T-helper 1 cell treated with Interleukin-12 subunit alpha and Interleukin-12 subunit beta and Interleukin-4 antibody, amounts not matched to agents 30 μg/mL and 1 μg/mL, for 36 hours (primary cell): Measurements from ENCODE around the gene PTPRN2.
"Not testable (repeated sequence)": the region's sequence is repeated elsewhere in the genome, so short reads cannot be mapped to it uniquely, and the experiment has no call there.

ENCODE experiments used
- H3K27ac Mint-ChIP-seq: one replicate; pipeline ENCODE4 v1.8.0; 2021; ENCODE audit warnings: mild to moderate bottlenecking, mixed read lengths
- H3K27me3 Mint-ChIP-seq: one replicate; pipeline ENCODE4 v1.8.0; 2021; ENCODE audit warnings: low read depth, mixed read lengths
- H3K36me3 Mint-ChIP-seq: one replicate; pipeline ENCODE4 v1.8.0; 2021; ENCODE audit warnings: low read depth, mixed read lengths
- H3K4me1 Mint-ChIP-seq: one replicate; pipeline ENCODE4 v1.8.0; 2021; ENCODE audit warnings: low read depth, mixed read lengths
- H3K4me3 Mint-ChIP-seq: one replicate; pipeline ENCODE4 v1.8.0; 2021; ENCODE audit warnings: mild to moderate bottlenecking, moderate library complexity, mixed read lengths
- H3K9me3 Mint-ChIP-seq: one replicate; pipeline ENCODE4 v1.8.0; 2021; ENCODE audit warnings: mixed read lengths

The PTPRN2 gene

GRCh38 chr7:157567666-157568065, 1020.0 kb downstream of the PTPRN2 start:
- no peak overlapping the region for H3K27ac Mint-ChIP-seq
- peaks cover 30% of the 10 kb centered on the region for H3K4me1 Mint-ChIP-seq
- H3K9me3 Mint-ChIP-seq = no peaks in the 10 kb centered on the region
- no peaks in the 10 kb centered on the region for H3K36me3 Mint-ChIP-seq
- H3K27me3 Mint-ChIP-seq = peaks cover 6% of the 10 kb centered on the region
- H3K4me3 Mint-ChIP-seq = peak overlapping the region; percentile 85

- Mint-ChIP-seq H3K4me3 (no peak overlapping the region), H3K27ac (no peak overlapping the region), H3K9me3 (no peaks in the 10 kb centered on the region), H3K4me1 (peaks cover 30% of the 10 kb centered on the region), H3K27me3 (peaks cover 3% of the 10 kb centered on the region), H3K36me3 (no peaks in the 10 kb centered on the region)
These were observed 1021.0 kb downstream of the PTPRN2 start for GRCh38 chr7:157566631-157567006.

GRCh38 chr7:157565981-157566630, 1021.5 kb downstream of the PTPRN2 start:
- peaks cover 3% of the 10 kb centered on the region for H3K27me3 Mint-ChIP-seq
- H3K27ac Mint-ChIP-seq = no peak overlapping the region
- no peaks in the 10 kb centered on the region for H3K36me3 Mint-ChIP-seq
- peaks cover 30% of the 10 kb centered on the region for H3K4me1 Mint-ChIP-seq
- H3K4me3 Mint-ChIP-seq = no peak overlapping the region
- no peaks in the 10 kb centered on the region for H3K9me3 Mint-ChIP-seq

- no peaks in the 10 kb centered on the region for H3K9me3 Mint-ChIP-seq
- H3K36me3 Mint-ChIP-seq = no peaks in the 10 kb centered on the region
- H3K27ac Mint-ChIP-seq = no peak overlapping the region
- H3K4me1 Mint-ChIP-seq = peaks cover 26% of the 10 kb centered on the region
- peaks cover 3% of the 10 kb centered on the region for H3K27me3 Mint-ChIP-seq
- no peak overlapping the region for H3K4me3 Mint-ChIP-seq
These were observed 1022.4 kb downstream of the PTPRN2 start for GRCh38 chr7:157565201-157565626.

- Mint-ChIP-seq H3K4me1 (peaks cover 22% of the 10 kb centered on the region), H3K4me3 (no peak overlapping the region), H3K27me3 (peaks cover 3% of the 10 kb centered on the region), H3K36me3 (no peaks in the 10 kb centered on the region), H3K27ac (no peak overlapping the region), H3K9me3 (no peaks in the 10 kb centered on the region)
These were observed 1023.0 kb downstream of the PTPRN2 start for GRCh38 chr7:157564517-157565177.

DNA sequence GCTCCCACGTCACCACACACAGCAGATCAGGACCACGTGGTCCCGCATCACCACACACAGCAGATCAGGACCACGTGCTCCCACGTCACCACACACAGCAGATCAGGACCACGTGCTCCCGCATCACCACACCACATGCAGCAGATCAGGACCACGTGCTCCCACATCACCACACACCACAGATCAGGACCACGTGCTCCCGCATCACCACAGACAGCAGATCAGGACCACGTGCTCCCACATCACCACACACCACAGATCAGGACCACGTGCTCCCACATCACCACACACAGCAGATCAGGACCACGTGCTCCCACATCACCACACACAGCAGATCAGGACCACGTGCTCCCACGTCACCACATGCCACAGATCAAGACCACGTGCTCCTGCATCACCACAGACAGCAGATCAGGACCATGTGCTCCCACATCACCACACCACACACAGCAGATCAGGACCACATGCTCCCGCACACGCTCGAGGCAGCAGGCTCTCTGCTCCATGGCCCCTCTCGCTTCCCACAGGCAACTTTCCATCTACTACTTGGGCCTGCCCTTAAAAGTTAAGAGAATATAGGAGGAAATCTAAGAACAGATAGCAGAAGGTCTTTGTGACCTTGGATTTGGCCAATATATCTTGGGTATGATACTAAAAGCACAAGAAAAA, 1024.0 kb downstream of the PTPRN2 start:
- not testable (repeated sequence) for H3K27me3 Mint-ChIP-seq, H3K36me3 Mint-ChIP-seq, H3K27ac Mint-ChIP-seq, H3K9me3 Mint-ChIP-seq, H3K4me3 Mint-ChIP-seq
- H3K4me1 Mint-ChIP-seq = peaks cover 14% of the 10 kb centered on the region

- not testable (repeated sequence) for H3K36me3 Mint-ChIP-seq, H3K27ac Mint-ChIP-seq, H3K4me3 Mint-ChIP-seq, H3K27me3 Mint-ChIP-seq, H3K9me3 Mint-ChIP-seq, H3K4me1 Mint-ChIP-seq
These were observed 1024.9 kb downstream of the PTPRN2 start for GRCh38 chr7:157562522-157563398.

DNA sequence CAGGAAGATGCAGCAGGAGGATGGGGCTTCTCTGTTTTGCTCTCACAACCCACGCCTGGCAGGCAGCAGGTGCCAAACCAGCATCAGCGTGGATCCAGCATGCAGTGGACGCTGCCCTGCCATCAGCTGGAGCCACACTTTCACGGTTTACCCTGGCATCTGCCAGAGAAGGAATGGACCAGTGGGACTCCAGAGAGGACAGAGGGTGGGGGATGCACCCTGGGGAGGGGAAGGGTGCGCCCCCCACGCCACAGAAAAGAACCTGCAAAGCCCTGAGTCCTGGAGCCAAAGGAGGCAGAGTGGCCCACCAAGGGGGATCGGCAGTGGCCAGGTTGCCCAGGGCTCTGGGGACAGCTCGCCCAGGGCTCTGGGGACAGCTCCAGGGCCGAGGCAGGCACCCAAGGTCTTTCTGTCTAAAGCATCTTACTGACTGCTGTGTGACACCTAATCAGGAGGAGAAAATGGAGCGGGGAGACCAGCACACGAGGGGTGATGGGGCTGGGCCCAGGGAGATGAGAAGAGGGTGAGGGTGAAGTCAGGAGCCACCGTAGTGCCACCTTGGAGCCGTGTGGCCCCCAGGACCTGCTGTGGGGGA, 1025.7 kb downstream of the PTPRN2 start:
- no peak overlapping the region for H3K4me3 Mint-ChIP-seq
- no peaks in the 10 kb centered on the region for H3K36me3 Mint-ChIP-seq
- H3K4me1 Mint-ChIP-seq = peaks cover 2% of the 10 kb centered on the region
- H3K9me3 Mint-ChIP-seq = no peaks in the 10 kb centered on the region
- H3K27ac Mint-ChIP-seq = no peak overlapping the region
- H3K27me3 Mint-ChIP-seq = no peaks in the 10 kb centered on the region

DNA sequence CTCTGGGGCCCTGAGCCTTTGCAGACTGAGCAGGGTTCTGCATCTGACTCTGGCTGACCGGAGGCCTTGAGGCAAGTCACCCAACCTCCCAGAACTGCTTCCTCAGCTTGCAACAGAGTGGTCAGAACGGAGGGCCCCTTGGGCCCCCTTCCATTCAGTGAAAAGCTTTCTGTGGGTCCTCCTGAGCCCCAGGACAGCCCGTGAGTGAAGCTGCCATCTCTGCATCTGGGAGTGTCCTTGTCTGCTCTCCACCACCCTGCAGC, 1026.2 kb downstream of the PTPRN2 start:
- H3K27me3 Mint-ChIP-seq = no peaks in the 10 kb centered on the region
- H3K4me3 Mint-ChIP-seq = no peak overlapping the region
- no peak overlapping the region for H3K27ac Mint-ChIP-seq
- peaks cover 2% of the 10 kb centered on the region for H3K4me1 Mint-ChIP-seq
- H3K9me3 Mint-ChIP-seq = no peaks in the 10 kb centered on the region
- H3K36me3 Mint-ChIP-seq = no peaks in the 10 kb centered on the region

GRCh38 chr7:157560710-157561522, 1026.7 kb downstream of the PTPRN2 start:
- H3K9me3 Mint-ChIP-seq = no peaks in the 10 kb centered on the region
- no peaks in the 10 kb centered on the region for H3K36me3 Mint-ChIP-seq
- H3K27me3 Mint-ChIP-seq = no peaks in the 10 kb centered on the region
- no peak overlapping the region for H3K27ac Mint-ChIP-seq
- no peak overlapping the region for H3K4me3 Mint-ChIP-seq
- peaks cover 2% of the 10 kb centered on the region for H3K4me1 Mint-ChIP-seq

DNA sequence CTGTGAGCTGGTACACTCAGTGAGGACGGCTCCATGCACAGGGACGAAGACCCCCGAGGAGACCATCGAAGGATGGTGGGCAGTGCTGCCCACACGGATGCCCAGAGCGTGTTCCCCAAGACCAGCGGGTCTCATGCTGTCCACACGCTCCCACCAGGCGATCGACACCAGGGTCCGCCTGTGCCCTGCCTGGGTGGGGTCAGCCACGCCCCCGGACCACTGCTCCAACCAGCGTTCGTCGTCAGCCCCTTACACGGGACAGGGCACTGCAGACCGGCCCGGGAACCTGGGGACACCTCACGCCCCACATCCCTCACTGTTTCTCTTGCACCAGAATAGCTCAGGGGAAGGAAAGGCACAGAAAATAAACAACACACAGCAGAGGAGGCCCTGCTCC, 1027.4 kb downstream of the PTPRN2 start:
- Mint-ChIP-seq H3K4me1 (peaks cover 2% of the 10 kb centered on the region), H3K27me3 (no peaks in the 10 kb centered on the region), H3K36me3 (no peaks in the 10 kb centered on the region), H3K4me3 (no peak overlapping the region), H3K27ac (no peak overlapping the region), H3K9me3 (no peaks in the 10 kb centered on the region)

GRCh38 chr7:157559596-157560257, 1027.9 kb downstream of the PTPRN2 start:
- H3K27ac Mint-ChIP-seq = no peak overlapping the region
- no peak overlapping the region for H3K4me3 Mint-ChIP-seq
- H3K4me1 Mint-ChIP-seq = peaks cover under 1% of the 10 kb centered on the region
- no peaks in the 10 kb centered on the region for H3K9me3 Mint-ChIP-seq
- H3K36me3 Mint-ChIP-seq = no peaks in the 10 kb centered on the region
- H3K27me3 Mint-ChIP-seq = no peaks in the 10 kb centered on the region

- Mint-ChIP-seq H3K27me3 (no peaks in the 10 kb centered on the region), H3K4me1 (no peaks in the 10 kb centered on the region), H3K4me3 (no peak overlapping the region), H3K36me3 (no peaks in the 10 kb centered on the region), H3K27ac (no peak overlapping the region), H3K9me3 (no peaks in the 10 kb centered on the region)
These were observed 1028.6 kb downstream of the PTPRN2 start for GRCh38 chr7:157558875-157559595.
